Liver (tissue), 3 donors: ENCODE results near the gene DYRK3.

ENCODE experiments used
- EGR1 ChIP-seq, 2 donors: IDR thresholded peaks; 2 replicates each; pipeline ENCODE4 v1.6.1; 2016 to 2018; ENCODE audit warnings: antibody characterized with exemption in 2 of 2, low read depth in 2 of 2
- FOXA2 ChIP-seq: IDR thresholded peaks from 2 replicates; pipeline ENCODE4 v1.6.1; 2016; ENCODE audit warnings: antibody characterized with exemption
- GABPA ChIP-seq, 2 donors: IDR thresholded peaks in 1 of 2; conservative IDR thresholded peaks in 1 of 2; 2 replicates each; pipeline ENCODE4 v1.6.1; 2016; ENCODE audit warnings: antibody characterized with exemption in 2 of 2, mild to moderate bottlenecking in 1 of 2, moderate library complexity in 1 of 2
- JUND ChIP-seq, 2 donors: IDR thresholded peaks; 2 replicates each; pipeline ENCODE4 v1.6.1; 2016; ENCODE audit warnings: antibody characterized with exemption in 2 of 2
- NR2F2 ChIP-seq: IDR thresholded peaks from 2 replicates; pipeline ENCODE4 v1.6.1; 2016; ENCODE audit warnings: antibody characterized with exemption
- RAD21 ChIP-seq, 2 donors: IDR thresholded peaks; 2 replicates each; pipeline ENCODE4 v1.6.1; 2016; ENCODE audit warnings: antibody characterized with exemption in 2 of 2, mild to moderate bottlenecking in 2 of 2
- TAF1 ChIP-seq: conservative IDR thresholded peaks from 2 replicates; pipeline ENCODE4 v1.6.1; 2016; ENCODE audit warnings: antibody characterized with exemption, mild to moderate bottlenecking
- TF ChIP-seq, protein P1 (sequence below): fragments of 150-350 bp; IDR thresholded peaks from 2 replicates; pipeline ENCODE4 v1.5.1; 2017; ENCODE audit warnings: improper control_type of control experiment, low read depth, low read length; ENCODE audit not compliant: missing input control
- TF ChIP-seq, protein P2 (sequence below): IDR thresholded peaks from 2 replicates; pipeline ENCODE4 v1.6.1; 2016; ENCODE audit warnings: antibody characterized with exemption
- TF ChIP-seq, protein P3 (sequence below): IDR thresholded peaks from 2 replicates; pipeline ENCODE4 v1.6.1; 2016; ENCODE audit warnings: antibody characterized with exemption, mild to moderate bottlenecking
- TF ChIP-seq, protein P4 (sequence below): IDR thresholded peaks from 2 replicates; pipeline ENCODE4 v1.6.1; 2016; ENCODE audit warnings: antibody characterized with exemption
- donor health status: healthy.
- donor health status: healthy.

DNA sequence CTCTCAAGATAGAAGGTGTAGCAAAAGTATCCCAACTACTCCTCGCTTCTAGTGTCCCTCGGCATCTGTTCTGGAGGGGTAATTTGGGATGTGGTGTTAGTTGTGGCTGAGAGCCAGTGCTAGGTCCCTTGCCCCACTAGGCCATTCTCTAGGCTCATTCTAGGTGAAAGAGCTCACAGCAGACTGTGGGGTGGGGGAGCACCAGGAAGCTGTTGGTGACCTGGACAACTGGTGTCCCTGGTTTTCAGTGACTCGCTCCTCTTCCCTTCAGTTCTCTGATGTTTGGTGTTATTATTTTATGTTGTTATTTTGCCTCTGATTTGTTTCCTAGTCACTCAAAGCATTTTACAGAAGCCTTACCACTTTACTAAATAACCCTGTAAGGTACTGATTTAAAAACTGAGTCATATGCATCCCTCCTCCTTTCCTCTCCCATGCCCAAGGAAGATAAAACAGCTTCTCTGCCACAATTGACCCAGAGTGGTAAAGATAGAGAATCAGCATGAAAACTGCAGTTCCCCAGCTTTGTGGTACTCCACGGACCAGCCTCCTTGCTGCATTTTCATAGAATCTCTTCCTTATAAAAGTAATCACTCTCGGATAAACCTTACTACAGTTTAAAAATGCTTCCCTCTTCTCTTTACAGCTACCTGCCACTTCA, 14.1 kb downstream of the DYRK3 start:
- TF ChIP-seq, protein P1, sequence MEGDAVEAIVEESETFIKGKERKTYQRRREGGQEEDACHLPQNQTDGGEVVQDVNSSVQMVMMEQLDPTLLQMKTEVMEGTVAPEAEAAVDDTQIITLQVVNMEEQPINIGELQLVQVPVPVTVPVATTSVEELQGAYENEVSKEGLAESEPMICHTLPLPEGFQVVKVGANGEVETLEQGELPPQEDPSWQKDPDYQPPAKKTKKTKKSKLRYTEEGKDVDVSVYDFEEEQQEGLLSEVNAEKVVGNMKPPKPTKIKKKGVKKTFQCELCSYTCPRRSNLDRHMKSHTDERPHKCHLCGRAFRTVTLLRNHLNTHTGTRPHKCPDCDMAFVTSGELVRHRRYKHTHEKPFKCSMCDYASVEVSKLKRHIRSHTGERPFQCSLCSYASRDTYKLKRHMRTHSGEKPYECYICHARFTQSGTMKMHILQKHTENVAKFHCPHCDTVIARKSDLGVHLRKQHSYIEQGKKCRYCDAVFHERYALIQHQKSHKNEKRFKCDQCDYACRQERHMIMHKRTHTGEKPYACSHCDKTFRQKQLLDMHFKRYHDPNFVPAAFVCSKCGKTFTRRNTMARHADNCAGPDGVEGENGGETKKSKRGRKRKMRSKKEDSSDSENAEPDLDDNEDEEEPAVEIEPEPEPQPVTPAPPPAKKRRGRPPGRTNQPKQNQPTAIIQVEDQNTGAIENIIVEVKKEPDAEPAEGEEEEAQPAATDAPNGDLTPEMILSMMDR: no peak
- TF ChIP-seq, protein P2, sequence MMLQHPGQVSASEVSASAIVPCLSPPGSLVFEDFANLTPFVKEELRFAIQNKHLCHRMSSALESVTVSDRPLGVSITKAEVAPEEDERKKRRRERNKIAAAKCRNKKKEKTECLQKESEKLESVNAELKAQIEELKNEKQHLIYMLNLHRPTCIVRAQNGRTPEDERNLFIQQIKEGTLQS: no peak
- TF ChIP-seq NR2F2: no peak
- TF ChIP-seq, protein P3, sequence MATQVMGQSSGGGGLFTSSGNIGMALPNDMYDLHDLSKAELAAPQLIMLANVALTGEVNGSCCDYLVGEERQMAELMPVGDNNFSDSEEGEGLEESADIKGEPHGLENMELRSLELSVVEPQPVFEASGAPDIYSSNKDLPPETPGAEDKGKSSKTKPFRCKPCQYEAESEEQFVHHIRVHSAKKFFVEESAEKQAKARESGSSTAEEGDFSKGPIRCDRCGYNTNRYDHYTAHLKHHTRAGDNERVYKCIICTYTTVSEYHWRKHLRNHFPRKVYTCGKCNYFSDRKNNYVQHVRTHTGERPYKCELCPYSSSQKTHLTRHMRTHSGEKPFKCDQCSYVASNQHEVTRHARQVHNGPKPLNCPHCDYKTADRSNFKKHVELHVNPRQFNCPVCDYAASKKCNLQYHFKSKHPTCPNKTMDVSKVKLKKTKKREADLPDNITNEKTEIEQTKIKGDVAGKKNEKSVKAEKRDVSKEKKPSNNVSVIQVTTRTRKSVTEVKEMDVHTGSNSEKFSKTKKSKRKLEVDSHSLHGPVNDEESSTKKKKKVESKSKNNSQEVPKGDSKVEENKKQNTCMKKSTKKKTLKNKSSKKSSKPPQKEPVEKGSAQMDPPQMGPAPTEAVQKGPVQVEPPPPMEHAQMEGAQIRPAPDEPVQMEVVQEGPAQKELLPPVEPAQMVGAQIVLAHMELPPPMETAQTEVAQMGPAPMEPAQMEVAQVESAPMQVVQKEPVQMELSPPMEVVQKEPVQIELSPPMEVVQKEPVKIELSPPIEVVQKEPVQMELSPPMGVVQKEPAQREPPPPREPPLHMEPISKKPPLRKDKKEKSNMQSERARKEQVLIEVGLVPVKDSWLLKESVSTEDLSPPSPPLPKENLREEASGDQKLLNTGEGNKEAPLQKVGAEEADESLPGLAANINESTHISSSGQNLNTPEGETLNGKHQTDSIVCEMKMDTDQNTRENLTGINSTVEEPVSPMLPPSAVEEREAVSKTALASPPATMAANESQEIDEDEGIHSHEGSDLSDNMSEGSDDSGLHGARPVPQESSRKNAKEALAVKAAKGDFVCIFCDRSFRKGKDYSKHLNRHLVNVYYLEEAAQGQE: no peak
- no peak for TF ChIP-seq RAD21 (IDR thresholded peaks at IDR 0.05)
- TF ChIP-seq EGR1 (IDR thresholded peaks at IDR 0.05; ENCODE audit: low read depth in 2 of 2): no peak
- TF ChIP-seq TAF1: no peak
- no peak for TF ChIP-seq FOXA2
- no peak for TF ChIP-seq GABPA (IDR thresholded peaks at IDR 0.05 in 1 of 2, conservative IDR thresholded peaks at IDR 0.05 in 1 of 2)
- TF ChIP-seq JUND (IDR thresholded peaks at IDR 0.05): no peak
- TF ChIP-seq, protein P4, sequence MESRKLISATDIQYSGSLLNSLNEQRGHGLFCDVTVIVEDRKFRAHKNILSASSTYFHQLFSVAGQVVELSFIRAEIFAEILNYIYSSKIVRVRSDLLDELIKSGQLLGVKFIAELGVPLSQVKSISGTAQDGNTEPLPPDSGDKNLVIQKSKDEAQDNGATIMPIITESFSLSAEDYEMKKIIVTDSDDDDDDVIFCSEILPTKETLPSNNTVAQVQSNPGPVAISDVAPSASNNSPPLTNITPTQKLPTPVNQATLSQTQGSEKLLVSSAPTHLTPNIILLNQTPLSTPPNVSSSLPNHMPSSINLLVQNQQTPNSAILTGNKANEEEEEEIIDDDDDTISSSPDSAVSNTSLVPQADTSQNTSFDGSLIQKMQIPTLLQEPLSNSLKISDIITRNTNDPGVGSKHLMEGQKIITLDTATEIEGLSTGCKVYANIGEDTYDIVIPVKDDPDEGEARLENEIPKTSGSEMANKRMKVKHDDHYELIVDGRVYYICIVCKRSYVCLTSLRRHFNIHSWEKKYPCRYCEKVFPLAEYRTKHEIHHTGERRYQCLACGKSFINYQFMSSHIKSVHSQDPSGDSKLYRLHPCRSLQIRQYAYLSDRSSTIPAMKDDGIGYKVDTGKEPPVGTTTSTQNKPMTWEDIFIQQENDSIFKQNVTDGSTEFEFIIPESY: no peak
